ENCODE data around the gene CFAP251. TPM values are rescaled to one million over a fixed set of nuclear protein-coding genes. Genes with fewer than 3 reads are reported as not detected.

Gene CFAP251
- total and polyA plus RNA-seq, 2 of the 13 experiments (the other 11 are each of a cell fraction or from before 2014, with no cell fraction given): 0.30 to 0.42 TPM

DNA sequence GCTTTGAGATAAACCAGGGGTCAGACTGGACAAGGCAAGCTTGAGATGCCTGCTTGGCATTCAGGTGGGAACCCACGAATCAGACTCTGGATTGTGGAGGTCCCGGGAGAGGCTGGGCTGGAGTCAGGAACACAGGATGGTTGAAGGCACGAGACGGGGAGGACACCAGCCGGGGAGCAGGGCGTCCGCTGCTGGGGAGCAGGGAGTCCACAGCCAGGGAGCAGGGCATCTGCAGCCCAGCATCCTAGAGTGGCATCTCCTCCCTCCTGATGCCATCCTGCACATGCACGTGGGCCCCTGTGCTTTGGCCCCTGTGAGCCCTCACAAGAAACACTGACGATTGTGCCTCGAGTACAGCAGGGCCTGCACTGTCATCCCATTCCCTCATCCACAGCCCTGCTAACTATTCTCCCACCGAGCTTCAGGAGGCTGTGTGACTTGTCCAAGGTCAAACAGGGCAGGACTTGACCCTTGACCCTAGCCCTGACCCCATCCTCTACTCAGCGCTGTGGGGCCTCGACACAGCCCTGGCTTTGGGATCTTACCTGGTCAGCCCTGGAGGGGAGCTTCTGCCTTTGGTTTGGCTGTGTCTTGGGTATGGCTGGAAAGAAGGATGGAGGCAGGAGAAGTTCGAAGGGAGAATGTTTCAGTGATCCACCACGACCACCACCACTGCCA is 45.1 kb downstream of the CFAP251 start:
- ATAC-seq: no peak
- no peak overlapping the region for H3K27ac ChIP-seq (ENCODE audit: extremely low read length, insufficient read depth, low read length)
- no peak overlapping the region for H3K9ac ChIP-seq (ENCODE audit: insufficient read depth, low read depth, low read length)
- DNase-seq (ENCODE audit: low spot score): no peak
- 23% methylated on average over 4 of the region's 15 CpGs for WGBS (ENCODE audit: low lambda C conversion rate)
- POLR2A ChIA-PET: no interaction called here
- TF ChIP-seq NR2C2 (CRISPR knock-in tag; IDR thresholded peaks at IDR 0.05; ENCODE audit: borderline replicate concordance) (peak; percentile 45; the same call in 1 of the 2 replicates), ZNF121 (CRISPR knock-in tag; IDR thresholded peaks at IDR 0.05) (no peak), NR2F6 (IDR thresholded peaks at IDR 0.05) (no peak), NR2F6 (CRISPR knock-in tag; IDR thresholded peaks at IDR 0.05) (peak; percentile 47; the same call in 1 of the 2 replicates)
- H3K4me3 ChIP-seq (replicated peaks in 1 of 3; ENCODE audit: insufficient read depth in 1 of 3, low read depth in 2 of 3, low read length in 3 of 3): no peak overlapping the region
- H3K27me3 ChIP-seq (ENCODE audit: control insufficient read depth in 1 of 2, insufficient read depth in 2 of 2, low read length in 2 of 2): peaks cover 0 to 1% of the 10 kb centered on the region in 2 experiments; a peak in 2 of 5 replicates
- no peaks in the 10 kb centered on the region for H3K9me3 ChIP-seq (ENCODE audit: low read length)
- in situ Hi-C loops (cut with HindIII; ENCODE audit: extremely low pct_ligation_motif_present, low pct_unique_long_range_greater_than_20kb) (no loop called here), intact Hi-C loops (cut with micrococcal nuclease; ENCODE audit: unreplicated experiment) (no loop called here)
- CTCF ChIA-PET (ENCODE audit: low intra/inter-chr PET ratio, low total read pairs): no interaction called here
- H3K79me2 ChIP-seq (ENCODE audit: insufficient read depth, low read length): no peaks in the 10 kb centered on the region
- peaks cover 16% of the 10 kb centered on the region; the same call in 1 of the 2 replicates for H3K4me1 ChIP-seq (ENCODE audit: insufficient read depth, low read length)
- H3K36me3 ChIP-seq (replicated peaks in 1 of 2; ENCODE audit: control insufficient read depth in 1 of 2, insufficient read depth in 2 of 2, low read length in 2 of 2): no peaks in the 10 kb centered on the region
- BruUV-seq (replicated peaks): no TSS peak
- H2AFZ ChIP-seq (ENCODE audit: low read length): no peak overlapping the region
- no peak overlapping the region for H3K4me2 ChIP-seq (ENCODE audit: low read depth, low read length)
- H4K20me1 ChIP-seq (ENCODE audit: insufficient read depth, low read length): no peaks in the 10 kb centered on the region
- FAIRE-seq: no peak

DNA sequence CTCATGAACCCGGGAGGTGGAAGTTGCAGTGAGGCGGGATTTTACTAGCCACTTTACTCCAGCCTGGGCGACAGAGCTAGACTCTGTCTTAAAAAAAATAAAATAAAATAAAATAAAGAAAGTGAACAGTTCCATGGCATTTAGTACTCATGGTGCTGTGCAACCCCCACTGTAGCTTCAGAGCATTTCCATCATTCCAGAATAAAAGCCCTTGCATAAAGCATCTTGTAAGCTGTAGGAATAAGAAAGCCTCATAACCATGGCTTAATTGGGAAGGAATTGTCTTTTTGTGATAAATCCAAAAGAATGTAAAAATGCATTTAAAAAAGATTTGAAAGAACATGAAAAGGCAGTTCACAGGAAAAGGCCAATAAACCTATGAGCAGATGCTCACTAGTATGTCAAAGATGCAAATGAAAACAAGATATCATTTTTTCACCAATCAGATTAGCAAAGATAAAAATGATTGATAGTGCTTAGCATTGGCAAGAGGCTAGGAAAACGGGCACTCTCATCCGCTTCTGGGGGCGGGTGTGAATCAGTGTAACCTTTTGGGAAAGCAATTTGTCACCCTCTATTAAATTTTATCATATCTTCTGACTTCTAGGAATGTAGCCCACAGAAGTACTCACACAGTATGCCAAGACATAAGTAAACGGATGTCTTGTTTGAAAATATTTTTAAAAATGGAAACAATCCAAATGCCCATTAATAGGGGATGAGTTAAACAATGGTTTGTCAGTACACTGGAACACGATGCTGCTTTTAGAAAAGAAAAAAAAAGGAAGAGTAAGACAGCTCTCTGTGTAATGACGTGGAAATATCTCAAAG is 46.6 kb downstream of the CFAP251 start:
- H3K4me2 ChIP-seq (ENCODE audit: low read depth, low read length): no peak overlapping the region
- no peaks in the 10 kb centered on the region for H4K20me1 ChIP-seq (ENCODE audit: insufficient read depth, low read length)
- DNase-seq (ENCODE audit: low spot score) (no peak), ATAC-seq (no peak), FAIRE-seq (no peak)
- CTCF ChIA-PET (ENCODE audit: low intra/inter-chr PET ratio, low total read pairs): no interaction called here
- H3K27ac ChIP-seq (ENCODE audit: extremely low read length, insufficient read depth, low read length): no peak overlapping the region
- BruUV-seq (replicated peaks): no TSS peak
- in situ Hi-C loops (cut with HindIII; ENCODE audit: extremely low pct_ligation_motif_present, low pct_unique_long_range_greater_than_20kb) (no loop called here), intact Hi-C loops (cut with micrococcal nuclease; ENCODE audit: unreplicated experiment) (no loop called here)
- no peak overlapping the region for H2AFZ ChIP-seq (ENCODE audit: low read length)
- no peaks in the 10 kb centered on the region for H3K79me2 ChIP-seq (ENCODE audit: insufficient read depth, low read length)
- H3K4me1 ChIP-seq (ENCODE audit: insufficient read depth, low read length): peaks cover 7% of the 10 kb centered on the region; the same call in 1 of the 2 replicates
- H3K9me3 ChIP-seq (ENCODE audit: low read length): no peaks in the 10 kb centered on the region
- no peak overlapping the region for H3K4me3 ChIP-seq (replicated peaks in 1 of 3; ENCODE audit: insufficient read depth in 1 of 3, low read depth in 2 of 3, low read length in 3 of 3)
- H3K27me3 ChIP-seq (ENCODE audit: control insufficient read depth in 1 of 2, insufficient read depth in 2 of 2, low read length in 2 of 2): peaks cover 0 to 1% of the 10 kb centered on the region in 2 experiments; a peak in 2 of 5 replicates
- POLR2A ChIA-PET: no interaction called here
- WGBS (ENCODE audit: low lambda C conversion rate): 64% methylated on average over 9 of the region's 9 CpGs
- TF ChIP-seq PCBP2 (optimal IDR thresholded peaks at IDR 0.05; ENCODE audit: low read depth, low read length, poor library complexity, severe bottlenecking) (no peak), GTF3A (CRISPR knock-in tag; conservative IDR thresholded peaks at IDR 0.05) (no peak), IKZF1 (IDR thresholded peaks at IDR 0.05) (no peak)
- H3K36me3 ChIP-seq (replicated peaks in 1 of 2; ENCODE audit: control insufficient read depth in 1 of 2, insufficient read depth in 2 of 2, low read length in 2 of 2): no peaks in the 10 kb centered on the region
- no peak overlapping the region for H3K9ac ChIP-seq (ENCODE audit: insufficient read depth, low read depth, low read length)
